T-helper 1 cell treated with Interleukin-12 subunit alpha and Interleukin-12 subunit beta and Interleukin-4 antibody, amounts not matched to agents 30 ng/mL and 1 ng/mL, for 36 hours (primary cell): Measurements from ENCODE around the gene FCRLA. TPM values are rescaled to one million over a fixed set of nuclear protein-coding genes. Genes with fewer than 3 reads are reported as not detected.

Experiments used
- intact Hi-C: fragments of 100-400 bp; cut with micrococcal nuclease; formaldehyde crosslinking; loops from one replicate; pipeline ENCODE4 v1.15.1; 2024
- total RNA-seq: library from RNA; stranded (reverse); gene quantifications from 2 replicates; pipeline ENCODE4 v1.2.3, GENCODE V29; 2022

Gene FCRLA
- total RNA-seq, 1 donor from 2014 or later: not detected

DNA sequence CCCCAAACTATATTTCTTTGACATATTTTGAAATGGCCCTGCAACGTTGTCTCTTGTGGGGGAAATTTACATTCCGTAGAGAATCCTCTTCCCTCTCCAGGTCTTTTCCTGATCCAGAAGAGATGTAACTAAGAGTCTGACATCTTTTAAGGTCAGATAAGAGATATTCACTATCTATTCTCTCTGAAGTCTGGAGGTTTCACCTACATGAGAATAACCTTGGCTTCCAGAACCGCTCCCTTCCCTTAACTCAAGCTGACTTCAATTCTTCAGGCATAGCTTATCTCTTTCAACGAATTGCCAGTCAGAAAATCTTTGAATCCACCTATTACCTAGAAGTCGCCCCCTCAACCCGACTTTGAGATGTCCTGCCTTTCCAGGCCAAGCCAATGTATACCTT is 24.2 kb downstream of the FCRLA start:
- intact Hi-C loops: no loop called here

DNA sequence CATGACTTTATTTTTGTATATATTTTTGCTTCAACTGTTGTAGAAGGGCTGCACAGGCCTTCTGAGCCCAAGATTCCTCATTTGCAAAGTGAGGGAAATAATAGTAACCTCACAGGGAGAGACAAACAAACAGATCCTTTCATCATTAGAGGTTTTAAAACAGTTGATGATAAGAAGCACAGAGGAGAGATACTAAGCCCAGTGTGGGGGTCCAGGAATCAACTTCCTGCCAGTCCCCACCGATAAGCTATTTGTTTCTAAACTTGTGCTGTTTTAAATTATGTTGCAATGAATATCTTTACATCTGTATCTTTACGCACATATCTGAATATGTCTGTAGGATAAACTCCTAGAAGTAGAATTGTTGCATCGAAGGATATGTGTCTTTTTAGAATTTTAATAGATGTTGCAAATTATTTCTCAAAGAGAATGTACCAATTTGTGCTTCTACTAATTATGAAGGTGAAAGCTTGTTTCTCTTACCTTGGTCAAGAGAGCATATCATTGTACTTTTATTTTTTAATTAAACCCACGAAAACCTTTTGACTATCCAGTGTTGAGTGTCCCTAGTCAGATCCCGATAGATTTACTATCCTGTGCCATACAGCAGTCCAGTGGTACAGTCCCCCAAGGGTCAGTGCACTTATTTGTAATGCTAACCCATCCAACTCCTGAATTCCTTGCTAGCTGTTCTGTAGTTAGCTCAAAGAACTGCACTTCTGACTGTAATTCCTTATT is 25.1 kb downstream of the FCRLA start:
- intact Hi-C loops: no loop called here

DNA sequence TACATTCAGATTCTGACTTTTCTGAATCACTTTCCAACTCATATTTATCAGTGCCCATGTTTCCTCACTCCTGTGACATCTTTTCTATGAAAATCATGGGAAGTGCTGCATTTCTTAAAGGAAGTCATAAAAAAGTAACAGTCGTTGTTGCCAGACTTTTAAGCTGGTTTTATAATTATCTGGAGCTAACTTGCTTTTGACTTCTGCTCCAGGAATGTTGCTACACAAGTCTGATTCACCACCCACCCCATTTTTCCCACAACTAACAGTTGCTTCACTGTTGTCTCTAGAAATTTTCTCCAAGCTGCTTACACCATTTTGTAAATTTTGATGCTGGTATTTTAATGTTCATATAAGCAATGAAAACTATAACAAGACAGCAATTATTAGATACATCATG is 26.5 kb downstream of the FCRLA start:
- intact Hi-C loops: no loop called here

DNA sequence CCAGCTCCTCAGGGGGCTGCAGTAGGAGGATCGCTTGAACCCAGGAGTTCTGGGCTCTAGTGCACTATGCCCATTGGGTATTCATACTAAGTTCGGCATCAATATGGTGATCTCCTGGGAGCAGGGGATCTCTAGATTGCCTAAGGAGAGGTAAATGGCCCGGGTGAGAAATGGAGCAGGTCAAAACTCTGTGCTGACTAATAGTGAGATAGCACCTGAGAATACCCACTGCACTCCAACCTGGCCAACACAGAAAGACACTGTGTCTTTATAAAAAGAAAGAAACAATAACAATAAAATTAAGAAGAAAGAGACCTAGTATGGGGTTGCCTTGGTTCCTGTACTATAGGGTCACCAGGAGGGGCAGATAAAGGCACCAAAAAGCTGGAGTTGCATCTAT is 28.8 kb downstream of the FCRLA start:
- intact Hi-C loops: no loop called here

DNA sequence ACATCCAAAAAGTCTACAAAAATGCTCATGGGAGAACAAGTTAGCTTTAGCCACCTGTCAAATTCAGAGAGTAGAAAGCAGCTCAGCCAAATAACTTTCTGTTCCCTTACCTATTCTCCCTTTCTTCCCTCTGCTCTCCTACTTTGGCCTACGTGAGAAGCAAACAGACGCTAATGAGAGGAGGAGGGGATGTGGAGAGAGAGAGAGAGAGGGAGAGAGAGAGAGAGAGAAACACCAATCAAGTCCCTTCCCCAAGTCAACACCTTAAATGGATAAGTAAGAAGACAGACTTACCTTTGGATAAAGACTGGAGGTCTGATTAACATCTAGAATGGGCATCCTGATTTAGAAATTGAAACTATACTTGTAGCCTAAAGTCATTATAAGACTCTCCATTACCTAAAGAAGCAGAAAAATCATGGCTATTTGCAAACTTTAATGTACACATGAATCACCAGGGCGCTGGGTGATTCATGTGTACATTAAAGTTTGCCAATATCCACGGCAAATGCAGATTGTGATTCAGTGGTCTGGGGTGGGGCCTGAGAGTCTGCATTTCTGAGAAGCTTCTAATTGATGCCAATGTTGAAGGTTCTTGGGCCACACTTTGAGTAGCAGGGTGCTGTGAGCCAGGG is 29.4 kb downstream of the FCRLA start:
- intact Hi-C loops: no loop called here

DNA sequence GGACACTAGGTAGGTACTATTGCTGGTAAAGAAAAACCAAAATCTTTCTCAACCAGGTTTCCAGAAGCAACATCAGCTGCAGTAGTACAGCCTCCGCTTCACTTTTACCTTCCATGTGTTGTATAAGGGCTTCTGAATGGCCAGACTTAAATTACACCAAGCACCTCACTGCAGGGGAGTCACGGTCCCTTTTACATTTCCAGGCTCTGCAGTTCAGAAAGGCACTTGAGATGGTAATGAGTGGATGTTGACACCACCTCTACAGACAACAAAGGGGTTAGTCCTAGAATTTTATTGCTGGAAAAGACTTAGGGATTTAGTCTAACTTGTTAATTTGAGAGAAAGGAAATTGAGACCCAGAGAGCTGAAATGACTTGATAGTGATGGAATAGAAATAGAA is 30.6 kb downstream of the FCRLA start:
- intact Hi-C loops: loop anchor here (1.0 kb wide), 1 partner anchor 10 kb away; no protein-coding TSS in a partner anchor

DNA sequence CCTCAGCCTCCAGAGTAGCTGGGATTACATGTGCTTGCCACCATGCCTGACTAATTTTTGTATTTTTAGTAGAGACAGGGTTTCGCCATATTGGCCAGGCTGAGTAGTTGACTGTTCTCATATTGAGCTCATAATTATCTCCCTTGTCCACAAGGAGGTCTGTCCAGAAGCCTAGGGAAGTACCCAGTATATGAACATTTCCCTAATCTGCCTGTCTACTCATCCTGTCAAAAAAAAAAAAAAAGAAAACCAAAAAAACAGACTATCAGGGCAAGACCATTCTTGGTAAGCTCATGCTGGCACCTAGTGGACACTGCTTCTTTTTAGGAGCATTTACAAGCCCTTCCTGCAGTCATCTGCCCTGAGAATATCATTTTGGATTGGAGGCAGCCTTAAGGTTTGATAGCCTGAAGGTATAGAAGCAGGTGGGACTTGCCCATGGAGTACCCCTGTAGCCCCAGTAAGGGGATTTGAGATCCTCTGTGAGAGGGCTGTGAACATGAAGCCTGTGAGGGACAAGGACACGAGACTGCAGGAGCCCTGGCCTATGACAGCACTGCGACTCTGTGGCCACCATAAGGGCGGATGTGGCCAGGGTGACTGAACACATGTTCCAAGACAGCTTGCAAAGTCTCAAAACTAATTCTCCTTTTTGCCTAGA is 31.7 kb downstream of the FCRLA start:
- intact Hi-C loops: loop anchor here (1.0 kb wide), 1 partner anchor 11 kb away; no protein-coding TSS in a partner anchor

DNA sequence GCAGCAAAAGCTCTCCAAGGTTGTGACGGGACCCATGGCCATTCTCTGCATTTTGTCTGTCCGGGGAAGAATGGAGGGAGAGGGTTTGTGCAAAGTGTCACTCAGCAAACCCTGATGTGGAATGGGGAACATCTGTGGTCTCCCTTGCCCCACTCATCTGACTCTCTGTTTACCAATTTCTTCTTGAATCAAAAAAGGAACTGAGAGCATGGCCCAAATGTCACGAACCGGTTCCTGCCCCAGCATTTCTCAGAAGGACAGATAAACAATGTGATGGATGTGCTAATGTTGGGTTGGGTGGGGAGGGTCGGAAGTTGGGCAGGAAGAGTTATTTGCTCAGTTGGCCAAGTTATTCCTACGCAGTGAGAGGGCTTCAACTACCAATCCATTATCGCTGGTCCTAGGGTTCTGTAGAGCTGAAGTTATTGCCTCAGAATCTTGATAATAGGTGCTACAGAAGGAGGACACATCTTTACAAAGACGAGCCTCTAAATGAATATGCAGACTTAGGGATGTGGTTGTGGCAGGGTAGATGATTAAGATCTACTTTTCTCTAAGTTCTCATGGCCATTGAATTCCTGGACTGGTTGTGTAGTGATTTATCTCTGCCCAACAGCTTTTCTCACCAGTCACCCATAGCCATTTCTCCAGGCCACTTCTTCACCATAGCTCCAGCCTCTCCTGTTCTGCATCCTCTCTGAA is 33.0 kb downstream of the FCRLA start:
- intact Hi-C loops: loop anchor here (5.0 to 10.0 kb wide), 2 partner anchors 425 to 513 kb away; partner anchors contain the start of genes SDHC and TOMM40L

DNA sequence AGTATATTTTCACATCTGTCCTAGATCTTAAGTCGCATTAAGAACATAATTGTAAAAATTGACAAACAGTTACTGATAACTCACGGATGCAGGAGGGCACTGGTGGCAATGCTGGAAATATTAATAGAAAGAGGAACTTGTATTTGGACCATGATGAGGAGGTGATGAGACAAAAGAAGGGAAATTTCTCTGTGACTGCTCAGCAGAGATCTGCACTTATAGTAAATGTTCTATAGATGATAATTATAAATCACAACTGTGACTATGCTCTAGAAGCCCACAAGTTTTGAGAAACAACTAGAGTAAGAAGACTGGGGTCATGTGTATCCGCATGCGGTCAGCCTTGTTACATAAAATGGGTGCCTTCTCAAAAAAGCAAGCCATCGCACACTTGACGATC is 33.9 kb downstream of the FCRLA start:
- intact Hi-C loops: loop anchor here (1.0 to 10.0 kb wide), 7 partner anchors 15 to 514 kb away; partner anchors contain the start of genes SDHC and TOMM40L

DNA sequence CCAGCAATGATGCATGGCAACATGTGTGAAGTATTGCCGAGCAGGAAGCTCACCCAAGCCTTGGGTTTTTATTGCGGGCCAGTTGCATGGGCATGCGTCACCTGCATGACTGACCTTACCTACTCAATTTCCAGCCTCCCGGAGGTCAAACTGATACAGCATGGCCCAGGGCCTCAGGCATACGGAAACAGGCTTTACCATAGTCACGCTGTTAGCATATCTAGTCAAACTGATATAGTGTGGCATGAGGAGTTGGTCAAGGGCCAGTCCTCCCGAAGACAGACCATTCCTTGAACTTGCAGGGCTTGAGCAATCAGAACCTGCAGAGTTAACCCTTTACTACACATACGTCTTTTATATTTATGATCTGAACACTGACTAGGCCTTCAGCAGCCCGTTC is 36.2 kb downstream of the FCRLA start:
- intact Hi-C loops: loop anchor here (5.0 to 10.0 kb wide), 2 partner anchors 428 to 516 kb away; partner anchors contain the start of genes SDHC and TOMM40L

DNA sequence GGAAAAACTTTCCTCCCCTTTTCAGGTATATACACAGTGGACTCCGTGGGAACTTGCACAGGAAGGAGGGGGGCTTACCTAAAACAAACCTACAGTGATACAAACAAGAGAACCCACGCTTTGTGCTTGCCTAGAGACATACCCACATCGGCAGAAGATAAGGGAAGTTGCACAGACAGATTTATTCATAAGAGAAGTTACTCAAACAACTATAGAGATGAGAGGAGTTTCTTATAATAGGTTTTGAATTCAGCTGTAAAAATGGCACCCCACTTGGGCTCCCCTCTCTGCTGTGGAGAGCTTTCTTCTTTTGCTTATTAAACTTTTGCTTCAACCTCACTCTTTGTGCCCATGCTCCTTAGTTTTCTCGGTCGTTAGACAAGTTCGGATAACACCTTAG is 40.8 kb downstream of the FCRLA start:
- intact Hi-C loops: loop anchor here (2.0 to 10.0 kb wide), 2 partner anchors 135 to 433 kb away; partner anchors contain the start of gene SDHC

DNA sequence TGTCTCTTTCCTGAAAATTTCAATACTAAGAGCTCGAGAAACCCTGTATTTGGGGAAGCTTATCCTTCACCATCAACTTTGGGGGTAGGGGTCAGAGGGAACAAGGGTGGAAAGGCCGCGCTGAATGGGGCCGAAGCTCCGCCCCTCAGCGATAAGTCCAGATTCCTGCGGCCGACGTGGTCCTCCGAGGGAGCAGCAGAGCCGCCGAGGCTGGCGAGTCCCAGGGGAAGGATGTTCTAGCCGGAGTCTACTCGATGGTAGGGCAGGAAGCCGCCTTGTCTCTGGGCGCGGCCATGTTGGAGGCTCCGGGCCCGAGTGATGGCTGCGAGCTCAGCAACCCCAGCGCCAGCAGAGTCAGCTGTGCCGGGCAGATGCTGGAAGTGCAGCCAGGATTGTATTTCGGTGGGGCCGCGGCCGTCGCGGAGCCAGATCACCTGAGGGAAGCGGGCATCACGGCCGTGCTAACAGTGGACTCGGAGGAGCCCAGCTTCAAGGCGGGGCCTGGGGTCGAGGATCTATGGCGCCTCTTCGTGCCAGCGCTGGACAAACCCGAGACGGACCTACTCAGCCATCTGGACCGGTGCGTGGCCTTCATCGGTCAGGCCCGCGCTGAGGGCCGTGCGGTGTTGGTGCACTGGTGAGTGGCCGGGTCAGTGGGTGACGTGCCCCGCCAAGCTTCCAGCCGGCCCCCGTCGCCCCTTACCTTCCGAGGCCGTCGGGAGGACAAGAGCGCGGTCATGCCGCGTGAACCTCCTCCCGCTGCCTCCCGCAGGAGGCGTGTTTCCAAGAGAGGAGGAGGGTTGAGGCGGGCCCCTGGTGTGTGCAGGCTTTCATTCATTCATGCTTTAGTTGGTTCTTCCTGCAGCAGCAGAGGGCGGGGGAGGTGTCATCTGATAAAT is 42.7 kb downstream of the FCRLA start, which contains the start of gene DUSP12:
DUSP12 (plus strand) TSS at position 278 of the 899 bp plus-strand sequence; CDS start at position 294, 16 bp downstream.
- intact Hi-C loops: loop anchor here (1.0 to 10.0 kb wide), 4 partner anchors 17 to 435 kb away; partner anchors contain the start of genes ATF6 and SDHC

DNA sequence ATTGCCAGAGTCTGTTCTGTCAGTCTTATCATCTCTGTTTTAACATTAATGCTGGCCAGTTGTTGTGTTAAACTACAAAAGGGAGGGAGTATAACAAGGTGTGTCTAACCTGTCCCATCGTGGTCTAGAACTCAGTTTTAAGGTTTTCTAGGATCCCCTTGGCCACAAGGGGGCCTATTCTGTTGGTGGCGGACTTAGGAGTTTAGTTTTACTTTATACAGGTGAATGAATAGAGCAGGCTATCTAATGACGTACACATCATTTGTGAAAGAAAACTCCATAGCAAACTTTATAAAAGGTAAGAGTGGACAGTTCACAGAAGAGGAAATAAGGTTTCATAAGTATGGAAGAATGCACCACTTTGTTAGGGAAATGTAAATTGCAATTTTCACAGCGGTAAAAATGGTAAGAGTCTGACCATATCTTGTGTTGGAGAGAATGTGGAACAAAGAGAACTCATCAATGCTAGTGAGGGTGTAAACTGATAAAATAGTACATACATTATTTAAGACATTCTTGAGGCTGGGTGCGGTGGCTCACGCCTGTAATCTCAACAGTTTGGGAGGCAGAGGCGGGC is 56.6 kb downstream of the FCRLA start:
- intact Hi-C loops: loop anchor here (1.0 kb wide), 1 partner anchor 274 kb away; no protein-coding TSS in a partner anchor

Other genes with a start within 250 kb of the FCRLA start
- not detected in 2 replicates for gene FCGR2A, start 201.8 kb upstream of the FCRLA start, total RNA-seq
- 1.1 and 1.6 TPM in 2 replicates for gene HSPA6, start 182.7 kb upstream of the FCRLA start, total RNA-seq
- not detected in 2 replicates for gene FCGR3A, start 157.4 kb upstream of the FCRLA start, total RNA-seq
- not detected in 2 replicates for gene FCGR3B, start 76.1 kb upstream of the FCRLA start, total RNA-seq
- gene FCGR2B, start 44.1 kb upstream of the FCRLA start, total RNA-seq: 0.24 TPM in 1 of 2 replicates, not detected in the other
- gene FCRLB, start 14.3 kb downstream of the FCRLA start, total RNA-seq: 0.17 and 0.20 TPM in 2 replicates
- 25.9 and 26.6 TPM in 2 replicates for gene DUSP12, start 42.6 kb downstream of the FCRLA start, total RNA-seq
- gene ATF6, start 59.1 kb downstream of the FCRLA start, total RNA-seq: 21.2 and 24.5 TPM in 2 replicates